A549 treated with RU486 at 1 μM for 4 hours (cell line): Measurements from ENCODE around the gene CLEC4G. TPM values are rescaled to one million over a fixed set of nuclear protein-coding genes. Genes with fewer than 3 reads are reported as not detected.

ENCODE experiments used
- total RNA-seq: library from RNA; stranded (reverse); fragments of 200-300 nt; extraction: Qiagen RNA extraction; gene quantifications from 5 replicates; pipeline ENCODE4 v1.2.3, GENCODE V29; 2022; ENCODE audit warnings: low read depth

CLEC4G gene
- total RNA-seq: not detected in 5 replicates

DNA sequence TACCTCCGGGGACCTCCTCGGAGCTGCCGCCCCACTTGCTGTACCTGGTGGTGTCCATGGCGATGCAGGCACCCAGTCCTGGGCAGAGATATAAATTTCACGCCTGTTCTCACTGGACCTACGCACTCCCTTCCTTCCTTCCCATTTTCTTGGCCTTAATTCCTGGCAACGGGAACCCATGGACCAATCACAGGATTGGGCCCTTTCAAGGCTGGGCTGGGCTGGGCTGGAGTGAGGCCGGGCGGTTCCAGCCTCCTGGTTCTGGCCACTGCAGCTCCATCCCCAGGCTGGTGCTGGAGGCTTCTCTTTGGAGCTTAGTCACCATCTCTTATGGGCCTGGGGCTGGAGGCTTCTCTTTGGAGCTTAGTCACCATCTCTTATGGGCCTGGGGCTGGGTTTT lies at the start of gene CLEC4G:
Gene CLEC4G (minus strand): TSS at position 66 of the 400 bp plus-strand sequence. CDS start 8 bp downstream, at position 58.

GRCh38 chr19:7762719-7763293 lies 30.9 kb upstream of the CLEC4G start, which contains the start of gene CLEC4M:
Gene CLEC4M, plus strand, starts transcription at chr19:7763243. Its CDS starts 24 bp downstream, at chr19:7763267.

DNA sequence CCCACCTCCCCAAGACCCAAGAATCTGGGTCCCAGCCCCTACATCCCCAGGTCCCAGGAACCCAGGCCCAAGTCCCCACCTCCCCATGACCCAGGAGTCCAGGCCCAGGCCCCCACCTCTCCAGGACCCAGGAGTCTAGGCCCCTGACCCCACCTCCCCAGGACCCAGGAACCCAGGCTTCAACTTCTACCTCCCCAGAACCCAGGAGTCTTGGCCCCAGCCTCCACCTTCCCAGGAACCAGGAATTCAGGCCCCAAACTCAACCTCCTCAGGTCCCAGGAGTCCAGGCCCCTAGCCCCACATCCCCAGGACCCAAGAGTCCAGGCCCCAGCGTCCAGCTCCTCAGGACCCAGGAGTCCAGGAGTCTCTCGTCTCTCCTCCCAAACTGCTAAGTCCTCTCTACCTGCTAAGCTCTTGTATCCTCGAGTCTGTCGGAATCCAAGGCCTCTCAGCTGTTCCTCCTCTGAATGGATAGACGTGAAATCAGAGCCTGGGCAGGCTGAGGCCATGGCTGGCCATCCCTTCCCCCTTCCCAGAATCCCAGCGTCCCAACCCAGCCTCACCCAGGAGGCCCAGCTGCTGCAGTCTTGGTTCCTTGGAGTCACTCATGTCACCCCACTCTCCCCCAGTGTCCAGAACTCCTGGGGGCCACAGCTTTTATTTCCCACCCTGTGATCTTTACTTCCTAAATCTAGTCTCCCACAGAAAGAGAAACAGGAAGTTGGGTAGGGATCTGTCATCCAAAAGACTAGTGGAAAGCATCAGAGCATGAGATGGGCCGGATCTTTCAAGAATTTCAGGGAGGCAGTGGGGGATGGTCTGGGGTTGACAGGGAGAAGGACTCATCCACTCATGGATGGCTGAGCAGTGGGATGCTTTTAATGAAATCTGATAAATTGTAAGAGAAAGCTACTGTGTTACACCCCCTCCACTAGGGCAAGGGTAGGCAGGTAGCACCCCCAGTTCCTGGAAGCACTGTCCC lies 15.3 kb upstream of the CLEC4G start, which contains the start of gene CD209:
Gene CD209 (minus strand): TSS at position 632 of the 982 bp plus-strand sequence. CDS start 23 bp downstream, at position 609.

GRCh38 chr19:7701654-7702457 lies 30.1 kb downstream of the CLEC4G start, which contains the start of gene FCER2:
Gene FCER2, minus strand, starts transcription at chr19:7702131. Its CDS starts 2,371 bp downstream, at chr19:7699760.

GRCh38 chr19:7680606-7681339 lies 51.1 kb downstream of the CLEC4G start, which contains the start of gene TRAPPC5:
Gene TRAPPC5, plus strand, starts transcription at chr19:7680833. Its CDS starts 1,421 bp downstream, at chr19:7682254.

Other genes starting within 250 kb of the CLEC4G start
- gene PEX11G, start 243.1 kb downstream of the CLEC4G start, total RNA-seq: 0.93 to 2.1 TPM (median 1.8 TPM) in 5 replicates
- gene ZNF358, start 216.0 kb downstream of the CLEC4G start, total RNA-seq: 13.8 to 20.6 TPM (median 20.1 TPM) in 5 replicates
- gene MCOLN1, start 209.5 kb downstream of the CLEC4G start, total RNA-seq: 10.5 to 14.9 TPM (median 13.1 TPM) in 5 replicates
- gene PNPLA6, start 196.4 kb downstream of the CLEC4G start, total RNA-seq: 26.9 to 37.6 TPM (median 33.9 TPM) in 5 replicates
- 2.8 to 5.5 TPM (median 4.3 TPM) in 5 replicates for gene CAMSAP3, start 136.2 kb downstream of the CLEC4G start, total RNA-seq
- gene XAB2, start 102.6 kb downstream of the CLEC4G start, total RNA-seq: 21.4 to 27.8 TPM (median 26.3 TPM) in 5 replicates
- 52.7 to 81.5 TPM (median 56.6 TPM) in 5 replicates for gene PET100, start 102.3 kb downstream of the CLEC4G start, total RNA-seq
- 0.20 TPM in 1 of 5 replicates, not detected in the others for gene PCP2, start 98.4 kb downstream of the CLEC4G start, total RNA-seq
- gene STXBP2, start 95.0 kb downstream of the CLEC4G start, total RNA-seq: 32.9 to 44.6 TPM (median 40.8 TPM) in 5 replicates
- gene RETN, start 63.1 kb downstream of the CLEC4G start, total RNA-seq: not detected in 5 replicates
- gene MCEMP1, start 55.0 kb downstream of the CLEC4G start, total RNA-seq: not detected in 5 replicates
- gene TRAPPC5, start 51.3 kb downstream of the CLEC4G start, total RNA-seq: 44.6 to 114 TPM (median 102 TPM) in 5 replicates
- gene FCER2, start 30.0 kb downstream of the CLEC4G start, total RNA-seq: not detected in 5 replicates
- not detected in 5 replicates for gene CD209, start 15.4 kb upstream of the CLEC4G start, total RNA-seq
- gene CLEC4M, start 31.1 kb upstream of the CLEC4G start, total RNA-seq: not detected in 5 replicates
- gene EVI5L, start 98.1 kb upstream of the CLEC4G start, total RNA-seq: 0.97 to 1.7 TPM (median 1.5 TPM) in 5 replicates
- 0.21 to 0.84 TPM (median 0.39 TPM) in 5 replicates for gene PRR36, start 142.3 kb upstream of the CLEC4G start, total RNA-seq
- gene LRRC8E, start 156.4 kb upstream of the CLEC4G start, total RNA-seq: 5.4 to 7.1 TPM (median 6.3 TPM) in 5 replicates
- gene MAP2K7, start 171.8 kb upstream of the CLEC4G start, total RNA-seq: 12.0 to 17.2 TPM (median 16.8 TPM) in 5 replicates
- 0.78 to 2.4 TPM (median 1.9 TPM) in 5 replicates for gene TGFBR3L, start 182.7 kb upstream of the CLEC4G start, total RNA-seq
- gene SNAPC2, start 188.2 kb upstream of the CLEC4G start, total RNA-seq: 21.4 to 29.8 TPM (median 29.5 TPM) in 5 replicates
- 10.0 to 24.5 TPM (median 21.4 TPM) in 5 replicates for gene CTXN1, start 194.0 kb upstream of the CLEC4G start, total RNA-seq
- gene TIMM44, start 211.6 kb upstream of the CLEC4G start, total RNA-seq: 26.9 to 33.4 TPM (median 29.9 TPM) in 5 replicates